Transverse colon (tissue), 4 donors: Measurements from ENCODE around the gene JARID2. TPM values are rescaled to one million over a fixed set of nuclear protein-coding genes. Genes with fewer than 3 reads are reported as not detected.
A peak's percentile ranks its signal among the peaks of the same experiment; 100 is the strongest.

Source experiments
- DNase-seq: peaks from one replicate; pipeline ENCODE4 v3.0.0-alpha.2; 2019
- H3K27ac ChIP-seq, 4 donors: fragments of 200-600 bp; sonication (generic); 2 replicates each; pipeline ENCODE4 v1.5.1; 2016 to 2018; ENCODE audit warnings: inconsistent platforms in 4 of 4
- H3K27me3 ChIP-seq: fragments of 200-600 bp; sonication (generic); 2 replicates; pipeline ENCODE4 v1.5.1; 2017; ENCODE audit warnings: inconsistent platforms
- H3K36me3 ChIP-seq, 4 donors: fragments of 200-600 bp; sonication (generic); 2 replicates each; pipeline ENCODE4 v1.5.1; 2017 to 2019; ENCODE audit warnings: inconsistent platforms in 4 of 4
- H3K4me1 ChIP-seq, 4 donors: fragments of 200-600 bp; sonication (generic); 2 replicates each; pipeline ENCODE4 v1.5.1; 2017 to 2020; ENCODE audit warnings: inconsistent platforms in 4 of 4
- H3K4me3 ChIP-seq, 4 donors: fragments of 200-600 bp; sonication (generic); 1 replicate in 1 of 4; 2 replicates in 3 of 4; pipeline versions ENCODE4 v1.5.1 to v1.6.1; 2017 to 2019; ENCODE audit warnings: inconsistent platforms in 4 of 4
- H3K9me3 ChIP-seq, 2 donors: fragments of 200-600 bp; sonication (generic); 2 replicates each; pipeline ENCODE4 v1.5.1; 2017 to 2019; ENCODE audit warnings: inconsistent platforms in 2 of 2
- CTCF ChIP-seq, 5 experiments: fragments of 200-600 bp in 3 of 5; fragments of 450-650 bp in 2 of 5; sonication (generic) in 3 of 5; IDR thresholded peaks; 1 replicate in 2 of 5; 2 replicates in 3 of 5; pipeline ENCODE4 v1.5.1; 2016 to 2017; ENCODE audit warnings: antibody characterized with exemption in 5 of 5, inconsistent platforms in 3 of 5, mild to moderate bottlenecking in 2 of 5, moderate library complexity in 1 of 5
- EP300 ChIP-seq: sonication (generic); formaldehyde crosslinking; IDR thresholded peaks from one replicate; pipeline ENCODE4 v1.6.1; 2017; ENCODE audit warnings: antibody characterized with exemption, low read depth
- POLR2A ChIP-seq: fragments of 450-650 bp; IDR thresholded peaks from one replicate; pipeline ENCODE4 v1.6.1; 2016; ENCODE audit warnings: antibody characterized with exemption, mild to moderate bottlenecking, moderate library complexity
- POLR2AphosphoS5 ChIP-seq, 3 donors: sonication (generic); formaldehyde crosslinking; IDR thresholded peaks; one replicate each; pipeline ENCODE4 v1.6.1; 2016; ENCODE audit warnings: antibody characterized with exemption in 3 of 3
- WGBS, 2 donors: methylation state at CpG; one replicate each; pipeline ENCODE4 v1.1.5; 2018; ENCODE audit warnings: low coverage in 1 of 2; 5-methylcytosine and 5-hydroxymethylcytosine counted together
- in situ Hi-C, 4 donors: fragments of 200-750 bp; cut with MboI; loops; one replicate each; pipeline versions ENCODE4 v1.15.0 to v1.15.1; 2017; ENCODE audit warnings: low sequenced_read_pairs in 3 of 4, low pct_ligation_motif_present in 1 of 4, low pct_unique_long_range_greater_than_20kb in 1 of 4
- intact Hi-C: fragments of 100-400 bp; cut with DNase I; formaldehyde crosslinking; loops from one replicate; pipeline ENCODE4 v1.15.1; 2023; ENCODE audit warnings: low total_unique reads
- total RNA-seq, 4 donors: library from RNA; depleted of rRNA; stranded (reverse); fragments of >200 nt; gene quantifications; one replicate each; pipeline ENCODE4 v1.1.0, GENCODE V29; 2016

Gene JARID2
- total RNA-seq, 4 donors from 2014 or later: 9.4 to 18.7 (median 10.9) TPM

GRCh38 chr6:15451738-15452137, 205.9 kb downstream of the JARID2 start:
- 89 to 90% methylated on average over 4 of the region's 4 CpGs for WGBS, 2 donors
- TF ChIP-seq POLR2AphosphoS5 (IDR thresholded peaks at IDR 0.05): no peak
- TF ChIP-seq CTCF (IDR thresholded peaks at IDR 0.05): no peak
- H3K27ac ChIP-seq: no peak overlapping the region
- in situ Hi-C loops: no loop called here
- no peak for DNase-seq
- intact Hi-C loops: no loop called here
- H3K4me3 ChIP-seq: no peak overlapping the region
- H3K36me3 ChIP-seq: no peaks in the 10 kb centered on the region
- no peaks in the 10 kb centered on the region for H3K27me3 ChIP-seq
- peaks cover 0 to 43% (median 10%) of the 10 kb centered on the region in 4 donors for H3K4me1 ChIP-seq
- H3K9me3 ChIP-seq: no peaks in the 10 kb centered on the region

- intact Hi-C loops (no loop called here), in situ Hi-C loops (no loop called here)
Observed at GRCh38 chr6:15452182-15452941, 206.5 kb downstream of the JARID2 start.

GRCh38 chr6:15453186-15453585, 207.3 kb downstream of the JARID2 start:
- no peaks in the 10 kb centered on the region for H3K9me3 ChIP-seq
- H3K27me3 ChIP-seq: no peaks in the 10 kb centered on the region
- in situ Hi-C loops (no loop called here), intact Hi-C loops (no loop called here)
- no peak overlapping the region for H3K4me3 ChIP-seq
- TF ChIP-seq CTCF (IDR thresholded peaks at IDR 0.05): no peak
- TF ChIP-seq POLR2AphosphoS5 (IDR thresholded peaks at IDR 0.05): no peak
- no peak for TF ChIP-seq EP300
- no peak for TF ChIP-seq POLR2A
- no peak overlapping the region for H3K27ac ChIP-seq
- no peaks in the 10 kb centered on the region for H3K36me3 ChIP-seq
- peaks cover 0 to 40% (median under 1%) of the 10 kb centered on the region in 4 donors for H3K4me1 ChIP-seq
- WGBS, 2 donors: 91 to 100% methylated on average over 1 to 4 of the region's 4 CpGs
- DNase-seq: no peak

More at GRCh38 chr6:15452182-15452941, 206.5 kb downstream of the JARID2 start:
- no peak for TF ChIP-seq EP300
- no peaks in the 10 kb centered on the region for H3K9me3 ChIP-seq
- no peaks in the 10 kb centered on the region for H3K36me3 ChIP-seq
- no peak overlapping the region for H3K27ac ChIP-seq
- no peak for DNase-seq
- H3K4me3 ChIP-seq: no peak overlapping the region
- no peaks in the 10 kb centered on the region for H3K27me3 ChIP-seq
- H3K4me1 ChIP-seq: peaks cover 0 to 44% (median 8%) of the 10 kb centered on the region in 4 donors
- WGBS, 2 donors: 70 to 82% methylated on average over 2 to 9 of the region's 9 CpGs

GRCh38 chr6:15453622-15454021, 207.8 kb downstream of the JARID2 start:
- H3K4me1 ChIP-seq: peaks cover 0 to 39% (median 0%) of the 10 kb centered on the region in 4 donors
- H3K27ac ChIP-seq: no peak overlapping the region
- intact Hi-C loops: no loop called here
- DNase-seq: no peak
- TF ChIP-seq CTCF (IDR thresholded peaks at IDR 0.05): no peak
- peak in 1 of 3 donors; percentile 58 for TF ChIP-seq POLR2AphosphoS5 (IDR thresholded peaks at IDR 0.05)
- no peaks in the 10 kb centered on the region for H3K27me3 ChIP-seq
- no peak overlapping the region for H3K4me3 ChIP-seq
- in situ Hi-C loops: no loop called here
- WGBS, 2 donors: 90 to 93% methylated on average over 3 to 5 of the region's 5 CpGs
- no peaks in the 10 kb centered on the region for H3K36me3 ChIP-seq
- H3K9me3 ChIP-seq: no peaks in the 10 kb centered on the region

- TF ChIP-seq POLR2A: no peak
- no peak for TF ChIP-seq POLR2AphosphoS5 (IDR thresholded peaks at IDR 0.05)
- no peak for TF ChIP-seq EP300
- no peak for TF ChIP-seq CTCF (IDR thresholded peaks at IDR 0.05)
- Histone ChIP-seq H3K9me3 (no peaks in the 10 kb centered on the region), H3K4me1 (peaks cover 0 to 29% (median 2%) of the 10 kb centered on the region in 4 donors), H3K27ac (no peak overlapping the region), H3K36me3 (no peaks in the 10 kb centered on the region), H3K27me3 (no peaks in the 10 kb centered on the region), H3K4me3 (no peak overlapping the region)
- WGBS, 2 donors: 58 to 64% methylated on average over 2 of the region's 2 CpGs
- DNase-seq: no peak
- intact Hi-C loops (no loop called here), in situ Hi-C loops (no loop called here)
Observed at GRCh38 chr6:15456422-15456821, 210.6 kb downstream of the JARID2 start.
